Cardiac muscle cell (in vitro differentiated cells and primary cell): Measurements from ENCODE around the gene FAM53B. TPM values are rescaled to one million over a fixed set of nuclear protein-coding genes. Genes with fewer than 3 reads are reported as not detected.

Source experiments
- DNase-seq, 2 donors: peaks; one replicate each; pipeline versions ENCODE4 v3.0.0 to v3.0.0-alpha.2; 2010 to 2017; ENCODE audit warnings: low read depth in 1 of 2, low spot score in 1 of 2
- H3K27ac ChIP-seq: fragments of 200-600 bp; sonication (generic); 2 replicates; pipeline ENCODE4 v1.5.1; 2016
- H3K27me3 ChIP-seq: fragments of 200-600 bp; sonication (generic); 2 replicates; pipeline ENCODE4 v1.6.0; 2016; ENCODE audit warnings: control low read depth
- H3K36me3 ChIP-seq: fragments of 200-600 bp; sonication (generic); 2 replicates; pipeline ENCODE4 v1.5.1; 2016; ENCODE audit warnings: control low read depth
- H3K4me1 ChIP-seq: fragments of 200-600 bp; sonication (generic); 2 replicates; pipeline ENCODE4 v1.8.1; 2017; ENCODE audit warnings: low read depth, mild to moderate bottlenecking, mixed run types
- H3K4me3 ChIP-seq: fragments of 200-600 bp; sonication (generic); 2 replicates; pipeline ENCODE4 v1.5.1; 2016; ENCODE audit warnings: mild to moderate bottlenecking
- H3K9me3 ChIP-seq: fragments of 200-600 bp; sonication (generic); 2 replicates; pipeline ENCODE4 v1.5.1; 2017; ENCODE audit warnings: low read depth, mild to moderate bottlenecking, control low read depth
- CTCF ChIP-seq: IDR thresholded peaks from 2 replicates; pipeline ENCODE4 v1.5.1; 2012; ENCODE audit warnings: low read depth, mild to moderate bottlenecking, low read length
- polyA plus RNA-seq: library from polyadenylated mRNA; unstranded; fragments of >200 nt; fragmentation: Nextera tagmentation; extraction: Ambion mirVana; gene quantifications from 2 replicates; pipeline ENCODE4 v1.2.1, GENCODE V29; 2016
- total RNA-seq: library from RNA; depleted of rRNA; stranded (reverse); fragments of >200 nt; gene quantifications from 2 replicates; pipeline ENCODE4 v1.2.3, GENCODE V29; 2016

The FAM53B gene
- total and polyA plus RNA-seq, 2 experiments from 2014 or later = 10.2 to 34.8 TPM

- Histone ChIP-seq H3K27ac (no peak overlapping the region), H3K4me3 (no peak overlapping the region), H3K27me3 (no peaks in the 10 kb centered on the region), H3K36me3 (no peaks in the 10 kb centered on the region), H3K4me1 (peaks cover 2% of the 10 kb centered on the region), H3K9me3 (no peaks in the 10 kb centered on the region)
- DNase-seq = no peak
- no peak for TF ChIP-seq CTCF
These were observed 136.5 kb downstream of the FAM53B start for GRCh38 chr10:124607693-124608092.

GRCh38 chr10:124606822-124607221 lies 137.4 kb downstream of the FAM53B start:
- DNase-seq = no peak
- H3K27ac ChIP-seq = no peak overlapping the region
- no peak for TF ChIP-seq CTCF
- H3K4me3 ChIP-seq = no peak overlapping the region
- H3K27me3 ChIP-seq = no peaks in the 10 kb centered on the region
- no peaks in the 10 kb centered on the region for H3K36me3 ChIP-seq
- H3K4me1 ChIP-seq = no peaks in the 10 kb centered on the region
- no peaks in the 10 kb centered on the region for H3K9me3 ChIP-seq

GRCh38 chr10:124605856-124606812 lies 138.0 kb downstream of the FAM53B start:
- Histone ChIP-seq H3K36me3 (no peaks in the 10 kb centered on the region), H3K27ac (no peak overlapping the region), H3K27me3 (no peaks in the 10 kb centered on the region), H3K9me3 (no peaks in the 10 kb centered on the region), H3K4me3 (no peak overlapping the region), H3K4me1 (no peaks in the 10 kb centered on the region)
- TF ChIP-seq CTCF = no peak
- DNase-seq = no peak

- no peak overlapping the region for H3K27ac ChIP-seq
- no peaks in the 10 kb centered on the region for H3K9me3 ChIP-seq
- TF ChIP-seq CTCF = no peak
- no peaks in the 10 kb centered on the region for H3K36me3 ChIP-seq
- no peaks in the 10 kb centered on the region for H3K27me3 ChIP-seq
- no peaks in the 10 kb centered on the region for H3K4me1 ChIP-seq
- no peak overlapping the region for H3K4me3 ChIP-seq
- DNase-seq = no peak
These were observed 138.7 kb downstream of the FAM53B start for GRCh38 chr10:124605481-124605855.

- no peak for DNase-seq
- no peak overlapping the region for H3K4me3 ChIP-seq
- H3K9me3 ChIP-seq = no peaks in the 10 kb centered on the region
- no peaks in the 10 kb centered on the region for H3K36me3 ChIP-seq
- no peaks in the 10 kb centered on the region for H3K4me1 ChIP-seq
- H3K27me3 ChIP-seq = no peaks in the 10 kb centered on the region
- TF ChIP-seq CTCF = no peak
- H3K27ac ChIP-seq = no peak overlapping the region
These were observed 139.2 kb downstream of the FAM53B start for GRCh38 chr10:124605001-124605370.
